GM10266 (cell line): Measurements from ENCODE around the gene PHRF1.

ENCODE experiments used
- DNase-seq: peaks from one replicate; pipeline ENCODE4 v3.0.0; 2012; ENCODE audit errors: extremely low spot score
- CTCF ChIP-seq: IDR thresholded peaks from 2 replicates; pipeline ENCODE4 v1.5.1; 2012; ENCODE audit warnings: mild to moderate bottlenecking, low read depth; ENCODE audit not compliant: control insufficient read depth, insufficient read depth; ENCODE audit errors: missing control alignments

The PHRF1 gene

GRCh38 chr11:575996-576768, at the start of gene PHRF1:
PHRF1 (plus strand) TSS chr11:576470; CDS start chr11:581513, 5,043 bp downstream.
- no peak for TF ChIP-seq CTCF
- peak; percentile 100 for DNase-seq

- DNase-seq = no peak
Observed at GRCh38 chr11:528166-528814, 48.0 kb upstream of the PHRF1 start.

GRCh38 chr11:528815-529727, 47.2 kb upstream of the PHRF1 start:
- no peak for DNase-seq
- TF ChIP-seq CTCF = no peak

More at GRCh38 chr11:528166-528814, 48.0 kb upstream of the PHRF1 start:
- no peak for TF ChIP-seq CTCF

- no peak for DNase-seq
- TF ChIP-seq CTCF = no peak
Observed at GRCh38 chr11:529728-530411, 46.4 kb upstream of the PHRF1 start.

- no peak for DNase-seq
- TF ChIP-seq CTCF = no peak
Observed at GRCh38 chr11:530960-531831, 45.1 kb upstream of the PHRF1 start.

GRCh38 chr11:531919-532526, 44.2 kb upstream of the PHRF1 start:
- no peak for TF ChIP-seq CTCF
- no peak for DNase-seq
